SK-N-SH (cell line): ENCODE measurements around the gene HS1BP3. TPM values are rescaled to one million over a fixed set of nuclear protein-coding genes. Genes with fewer than 3 reads are reported as not detected.
A peak's percentile ranks its signal among the peaks of the same experiment; 100 is the strongest.

Experiments used
- CTCF ChIA-PET: fragments of 300-600, 350-600 bp; formaldehyde crosslinking; extraction: SDS; loops from one replicate; lab custom pipeline; 2021; lab: Yijun Ruan, JAX
- POLR2A ChIA-PET: fragments of 350-600 bp; sonication (Branson Sonifier 250); formaldehyde crosslinking; extraction: SDS; loops from one replicate; lab custom pipeline; 2020; ENCODE audit warnings: antibody characterized with exemption, inconsistent platforms; lab: Yijun Ruan, JAX
- DNase-seq: peaks from one replicate; pipeline ENCODE4 v3.0.0; 2012
- H2AFZ ChIP-seq: fragments of 200-600 bp; sonication (generic); 2 replicates; pipeline ENCODE4 v1.8.1; 2016; ENCODE audit warnings: antibody characterized with exemption, mild to moderate bottlenecking, low read depth
- H3F3A ChIP-seq: fragments of 200-600 bp; sonication (generic); replicated peaks from 2 replicates; pipeline ENCODE3; 2016; ENCODE audit warnings: antibody characterized with exemption, mild to moderate bottlenecking; ENCODE audit not compliant: insufficient read depth
- H3K27ac ChIP-seq, 2 experiments: fragments of 200-500 bp in 1 of 2; fragments of 200-600 bp in 1 of 2; sonication (Bioruptor generic) in 1 of 2; sonication (generic), shearing (Covaris generic) in 1 of 2; 2 replicates each; pipeline versions ENCODE4 v1.5.1 to v1.6.1; 2014 to 2016; ENCODE audit warnings: low read depth in 2 of 2, inconsistent platforms in 1 of 2, low read length in 1 of 2, mild to moderate bottlenecking in 1 of 2, mixed read lengths in 1 of 2
- H3K27me3 ChIP-seq: fragments of 200-600 bp; sonication (generic), shearing (Covaris generic); 2 replicates; pipeline ENCODE4 v1.6.1; 2016; ENCODE audit warnings: mixed run types; ENCODE audit not compliant: insufficient read depth
- H3K36me3 ChIP-seq, 2 experiments: fragments of 200-500 bp in 1 of 2; fragments of 200-600 bp in 1 of 2; sonication (Bioruptor generic) in 1 of 2; sonication (generic) in 1 of 2; replicated peaks in 1 of 2; 2 replicates each; pipeline versions ENCODE3 to v1.5.1; 2014 to 2016; ENCODE audit warnings: low read length in 1 of 2, mild to moderate bottlenecking in 1 of 2; ENCODE audit not compliant: insufficient read depth in 2 of 2, control insufficient read depth in 1 of 2
- H3K4me1 ChIP-seq, 2 experiments: fragments of 200-500 bp in 1 of 2; fragments of 200-600 bp in 1 of 2; sonication (Bioruptor generic) in 1 of 2; sonication (generic), shearing (Covaris generic) in 1 of 2; 2 replicates each; pipeline versions ENCODE4 v1.5.1 to v1.6.1; 2014 to 2016; ENCODE audit warnings: low read depth in 1 of 2, low read length in 1 of 2, mixed run types in 1 of 2; ENCODE audit not compliant: insufficient read depth in 2 of 2, control insufficient read depth in 1 of 2
- H3K4me2 ChIP-seq: fragments of 200-600 bp; sonication (generic), shearing (Covaris generic); 2 replicates; pipeline ENCODE4 v1.6.1; 2017; ENCODE audit warnings: mixed run types
- H3K4me3 ChIP-seq, 2 experiments: fragments of 200-500 bp in 1 of 2; fragments of 200-600 bp in 1 of 2; sonication (Bioruptor generic) in 1 of 2; sonication (generic), shearing (Covaris generic) in 1 of 2; 2 replicates each; pipeline versions ENCODE4 v1.5.1 to v1.8.1; 2014 to 2016; ENCODE audit warnings: low read depth in 2 of 2, inconsistent platforms in 1 of 2, low read length in 1 of 2, mild to moderate bottlenecking in 1 of 2, mixed read lengths in 1 of 2, moderate library complexity in 1 of 2
- H3K79me2 ChIP-seq: fragments of 200-600 bp; sonication (generic); 2 replicates; pipeline ENCODE4 v1.8.1; 2017; ENCODE audit warnings: mild to moderate bottlenecking; ENCODE audit not compliant: insufficient read depth
- H3K9ac ChIP-seq: fragments of 200-600 bp; sonication (generic); 2 replicates; pipeline ENCODE4 v1.6.1; 2017; ENCODE audit warnings: mixed run types
- H3K9me2 ChIP-seq: fragments of 200-600 bp; sonication (generic); 2 replicates; pipeline ENCODE4 v1.6.1; 2017; ENCODE audit warnings: mixed run types
- H3K9me3 ChIP-seq: fragments of 200-600 bp; sonication (generic); 2 replicates; pipeline ENCODE4 v1.6.1; 2017; ENCODE audit warnings: mixed run types, mild to moderate bottlenecking, moderate library complexity
- H4K20me1 ChIP-seq: fragments of 200-600 bp; sonication (generic); 2 replicates; pipeline ENCODE4 v1.6.1; 2017; ENCODE audit warnings: mild to moderate bottlenecking, mixed run types; ENCODE audit not compliant: insufficient read depth
- GABPA ChIP-seq: IDR thresholded peaks from 2 replicates; pipeline ENCODE4 v1.4.0; 2012; ENCODE audit warnings: low read depth, mild to moderate bottlenecking
- MXI1 ChIP-seq: IDR thresholded peaks from 2 replicates; pipeline ENCODE4 v1.6.1; 2012; ENCODE audit warnings: mild to moderate bottlenecking, low read depth, low read length, improper control_type of control experiment
- POLR2AphosphoS5 ChIP-seq: IDR thresholded peaks from 2 replicates; pipeline ENCODE4 v1.6.1; 2012; ENCODE audit warnings: low read depth, low read length
- TCF12 ChIP-seq: IDR thresholded peaks from 2 replicates; pipeline ENCODE4 v1.4.0; 2012
- TEAD4 ChIP-seq: IDR thresholded peaks from 2 replicates; pipeline ENCODE4 v1.4.0; 2012; ENCODE audit warnings: mild to moderate bottlenecking, borderline replicate concordance; ENCODE audit not compliant: insufficient read depth
- USF2 ChIP-seq: fragments of 150-350 bp; IDR thresholded peaks from 2 replicates; pipeline ENCODE4 v1.6.1; 2017; ENCODE audit warnings: antibody characterized with exemption, low read length, low read depth, borderline replicate concordance
- WGBS: methylation state at CpG from one replicate; pipeline ENCODE4 v1.1.6; 2017; ENCODE audit warnings: low lambda C conversion rate; 5-methylcytosine and 5-hydroxymethylcytosine counted together
- polyA plus RNA-seq, 3 experiments: library from polyadenylated mRNA; depleted of rRNA; stranded (reverse); fragments of >200 nt; gene quantifications; 2 replicates each; pipeline ENCODE4 v1.2.3, GENCODE V29; 2012
- TF ChIP-seq, protein P1 (sequence below): fragments of 150-350 bp; IDR thresholded peaks from 2 replicates; pipeline ENCODE4 v1.6.1; 2016; ENCODE audit warnings: mild to moderate bottlenecking, low read depth, low read length
- TF ChIP-seq, protein P2 (sequence below): fragments of 200-600 bp; sonication (generic); IDR thresholded peaks from 2 replicates; pipeline ENCODE4 v1.6.1; 2017; ENCODE audit warnings: antibody characterized with exemption, mild to moderate bottlenecking, moderate library complexity

Gene HS1BP3
- polyA plus RNA-seq, 1 of the 3 experiments (the other 2 are of a cell fraction) = 20.1 TPM

DNA sequence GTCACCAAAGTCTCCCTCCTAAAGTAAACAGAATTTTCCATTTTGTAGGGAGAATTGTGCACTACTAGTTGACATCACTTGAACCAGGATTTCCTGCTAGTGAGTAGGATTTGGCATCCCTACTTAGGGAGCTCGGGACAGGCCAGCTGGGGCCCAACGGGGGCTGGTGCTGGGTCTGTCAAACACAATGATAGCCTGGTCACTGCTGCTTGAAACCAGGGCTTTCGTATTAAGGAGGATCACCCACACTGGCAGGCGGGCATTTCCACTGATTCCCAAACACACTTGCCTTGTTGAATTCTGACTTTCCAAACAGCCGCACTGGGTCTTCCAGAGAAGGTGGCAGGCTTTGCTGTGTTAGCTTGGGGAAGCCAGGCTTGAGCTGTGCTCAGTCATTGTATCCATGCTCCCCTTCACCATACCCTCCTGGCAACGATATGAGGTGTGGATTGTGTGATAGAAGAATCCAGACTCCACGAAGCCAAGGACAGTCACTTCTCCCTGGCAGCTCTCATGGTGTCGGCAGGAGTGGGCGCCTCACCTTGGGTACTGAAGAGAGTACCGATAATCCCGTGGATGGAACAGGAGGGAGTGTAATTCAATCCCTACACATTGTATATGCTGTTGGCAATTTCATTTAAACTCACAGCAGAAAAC, 23.5 kb upstream of the HS1BP3 start:
- Histone ChIP-seq H3K27me3 (peaks cover 24% of the 10 kb centered on the region), H3K9me3 (no peaks in the 10 kb centered on the region), H3K4me2 (no peak overlapping the region), H3K36me3 (peaks cover 0 to 8% of the 10 kb centered on the region in 2 experiments), H3K4me1 (peaks cover 5 to 12% of the 10 kb centered on the region in 2 experiments; a peak in 3 of 4 replicates), H3K79me2 (no peaks in the 10 kb centered on the region), H3K9ac (no peak overlapping the region), H3K27ac (peak overlapping the region in 1 of 2 experiments; percentile 45; a peak in 1 of 4 replicates), H3K4me3 (no peak overlapping the region), H3K9me2 (no peaks in the 10 kb centered on the region), H3F3A (peaks cover 6% of the 10 kb centered on the region), H4K20me1 (no peaks in the 10 kb centered on the region), H2AFZ (no peak overlapping the region)
- TF ChIP-seq TEAD4 (no peak), POLR2AphosphoS5 (no peak), USF2 (no peak)
- TF ChIP-seq, protein P1, sequence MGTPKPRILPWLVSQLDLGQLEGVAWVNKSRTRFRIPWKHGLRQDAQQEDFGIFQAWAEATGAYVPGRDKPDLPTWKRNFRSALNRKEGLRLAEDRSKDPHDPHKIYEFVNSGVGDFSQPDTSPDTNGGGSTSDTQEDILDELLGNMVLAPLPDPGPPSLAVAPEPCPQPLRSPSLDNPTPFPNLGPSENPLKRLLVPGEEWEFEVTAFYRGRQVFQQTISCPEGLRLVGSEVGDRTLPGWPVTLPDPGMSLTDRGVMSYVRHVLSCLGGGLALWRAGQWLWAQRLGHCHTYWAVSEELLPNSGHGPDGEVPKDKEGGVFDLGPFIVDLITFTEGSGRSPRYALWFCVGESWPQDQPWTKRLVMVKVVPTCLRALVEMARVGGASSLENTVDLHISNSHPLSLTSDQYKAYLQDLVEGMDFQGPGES = no peak
- ChIA-PET CTCF (interaction anchor here (0.6 to 10.2 kb wide), 9 partner anchors 11 to 353 kb away, joined by 3 to 232 read pairs (median 4); partner anchors contain the start of genes GDF7 and LDAH), POLR2A (no interaction called here)
- 81% methylated on average over 11 of the region's 11 CpGs for WGBS
- DNase-seq = no peak

DNA sequence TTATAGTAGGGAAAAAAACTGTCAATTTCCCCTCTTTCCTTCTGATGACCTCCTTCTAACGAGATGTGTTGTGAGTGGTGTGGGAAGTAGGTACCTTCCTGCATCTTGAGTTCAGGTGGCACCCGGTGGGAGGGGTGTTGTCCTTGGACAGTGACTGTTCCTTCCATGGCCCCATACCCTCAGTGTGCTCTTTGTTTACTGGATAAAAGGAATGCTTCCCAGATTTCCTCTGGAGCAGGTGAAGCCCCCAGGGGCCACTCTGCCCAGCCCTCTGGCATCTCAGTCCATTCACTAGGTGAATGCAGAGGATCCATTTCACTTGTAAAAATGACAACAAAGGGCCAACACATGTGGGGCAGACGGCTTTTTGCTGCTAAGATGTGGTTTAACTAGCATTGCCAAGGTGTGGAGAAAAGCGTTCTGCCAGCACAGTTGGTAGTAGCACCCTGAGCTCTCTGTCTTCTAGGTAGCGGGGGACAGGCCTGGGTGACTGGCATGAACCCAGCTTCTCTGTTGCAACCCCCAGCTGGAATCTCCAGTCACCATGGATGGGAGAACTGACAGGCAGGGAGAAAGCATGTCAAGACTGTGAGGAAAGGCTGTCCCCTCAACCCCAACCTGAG, 22.9 kb upstream of the HS1BP3 start:
- ChIA-PET POLR2A (no interaction called here), CTCF (interaction anchor here (10.1 to 10.2 kb wide), 2 partner anchors 10 to 287 kb away, joined by 96 to 232 read pairs; partner anchors contain the start of gene GDF7)

More for the DNA sequence above, 22.9 kb upstream of the HS1BP3 start:
- Histone ChIP-seq H3K27me3 (peaks cover 30% of the 10 kb centered on the region), H2AFZ (no peak overlapping the region), H3K9me2 (no peaks in the 10 kb centered on the region), H3F3A (peaks cover 6% of the 10 kb centered on the region), H3K9me3 (no peaks in the 10 kb centered on the region), H3K4me3 (no peak overlapping the region), H3K27ac (no peak overlapping the region), H3K4me2 (no peak overlapping the region), H3K4me1 (peaks cover 5 to 12% of the 10 kb centered on the region in 2 experiments; a peak in 3 of 4 replicates), H3K36me3 (peaks cover 0 to 1% of the 10 kb centered on the region in 2 experiments), H3K79me2 (no peaks in the 10 kb centered on the region), H4K20me1 (no peaks in the 10 kb centered on the region), H3K9ac (no peak overlapping the region)
- DNase-seq = no peak
- 91% methylated on average over 5 of the region's 5 CpGs for WGBS
- no peak for TF ChIP-seq MXI1
- TF ChIP-seq, protein P2, sequence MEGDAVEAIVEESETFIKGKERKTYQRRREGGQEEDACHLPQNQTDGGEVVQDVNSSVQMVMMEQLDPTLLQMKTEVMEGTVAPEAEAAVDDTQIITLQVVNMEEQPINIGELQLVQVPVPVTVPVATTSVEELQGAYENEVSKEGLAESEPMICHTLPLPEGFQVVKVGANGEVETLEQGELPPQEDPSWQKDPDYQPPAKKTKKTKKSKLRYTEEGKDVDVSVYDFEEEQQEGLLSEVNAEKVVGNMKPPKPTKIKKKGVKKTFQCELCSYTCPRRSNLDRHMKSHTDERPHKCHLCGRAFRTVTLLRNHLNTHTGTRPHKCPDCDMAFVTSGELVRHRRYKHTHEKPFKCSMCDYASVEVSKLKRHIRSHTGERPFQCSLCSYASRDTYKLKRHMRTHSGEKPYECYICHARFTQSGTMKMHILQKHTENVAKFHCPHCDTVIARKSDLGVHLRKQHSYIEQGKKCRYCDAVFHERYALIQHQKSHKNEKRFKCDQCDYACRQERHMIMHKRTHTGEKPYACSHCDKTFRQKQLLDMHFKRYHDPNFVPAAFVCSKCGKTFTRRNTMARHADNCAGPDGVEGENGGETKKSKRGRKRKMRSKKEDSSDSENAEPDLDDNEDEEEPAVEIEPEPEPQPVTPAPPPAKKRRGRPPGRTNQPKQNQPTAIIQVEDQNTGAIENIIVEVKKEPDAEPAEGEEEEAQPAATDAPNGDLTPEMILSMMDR = no peak
- TF ChIP-seq GABPA = no peak
- TF ChIP-seq POLR2AphosphoS5 = no peak
- no peak for TF ChIP-seq TCF12
